ENCODE data around the gene DKK3. TPM values are rescaled to one million over a fixed set of nuclear protein-coding genes. Genes with fewer than 3 reads are reported as not detected.
A peak's percentile ranks its signal among the peaks of the same experiment; 100 is the strongest.

DKK3 gene
- total RNA-seq, 1 donor from 2014 or later = 23.9 TPM

- H3K36me3 ChIP-seq = peaks cover 22% of the 10 kb centered on the region
- H3F3A ChIP-seq (ENCODE audit: low read depth) = no peaks in the 10 kb centered on the region
- Mint-ChIP-seq H3K27me3 (ENCODE audit: insufficient read depth, low read depth) (no peaks in the 10 kb centered on the region), H3K9me3 (peaks cover 5% of the 10 kb centered on the region), H3K4me3 (no peak overlapping the region), H3K27ac (no peak overlapping the region), H3K4me1 (no peaks in the 10 kb centered on the region), H3K36me3 (peaks cover 53% of the 10 kb centered on the region)
- no peaks in the 10 kb centered on the region for H3K27me3 ChIP-seq
- H3K27ac ChIP-seq = no peak overlapping the region
- no peaks in the 10 kb centered on the region for H3K4me1 ChIP-seq
- no peak overlapping the region for H3K4me2 ChIP-seq
- peak; percentile 62 for DNase-seq (ENCODE audit: low spot score)
- no peak overlapping the region for H2AFZ ChIP-seq (replicated peaks)
- TF ChIP-seq EZH2phosphoT487 (IDR thresholded peaks at IDR 0.05) = no peak
- TF ChIP-seq, protein P1, sequence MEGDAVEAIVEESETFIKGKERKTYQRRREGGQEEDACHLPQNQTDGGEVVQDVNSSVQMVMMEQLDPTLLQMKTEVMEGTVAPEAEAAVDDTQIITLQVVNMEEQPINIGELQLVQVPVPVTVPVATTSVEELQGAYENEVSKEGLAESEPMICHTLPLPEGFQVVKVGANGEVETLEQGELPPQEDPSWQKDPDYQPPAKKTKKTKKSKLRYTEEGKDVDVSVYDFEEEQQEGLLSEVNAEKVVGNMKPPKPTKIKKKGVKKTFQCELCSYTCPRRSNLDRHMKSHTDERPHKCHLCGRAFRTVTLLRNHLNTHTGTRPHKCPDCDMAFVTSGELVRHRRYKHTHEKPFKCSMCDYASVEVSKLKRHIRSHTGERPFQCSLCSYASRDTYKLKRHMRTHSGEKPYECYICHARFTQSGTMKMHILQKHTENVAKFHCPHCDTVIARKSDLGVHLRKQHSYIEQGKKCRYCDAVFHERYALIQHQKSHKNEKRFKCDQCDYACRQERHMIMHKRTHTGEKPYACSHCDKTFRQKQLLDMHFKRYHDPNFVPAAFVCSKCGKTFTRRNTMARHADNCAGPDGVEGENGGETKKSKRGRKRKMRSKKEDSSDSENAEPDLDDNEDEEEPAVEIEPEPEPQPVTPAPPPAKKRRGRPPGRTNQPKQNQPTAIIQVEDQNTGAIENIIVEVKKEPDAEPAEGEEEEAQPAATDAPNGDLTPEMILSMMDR (IDR thresholded peaks at IDR 0.05) = peak; percentile 82
- H3K79me2 ChIP-seq (ENCODE audit: low read depth) = no peaks in the 10 kb centered on the region
- no peak overlapping the region for H3K9ac ChIP-seq
- H3K9me3 ChIP-seq (ENCODE audit: low read depth) = no peaks in the 10 kb centered on the region
- H4K20me1 ChIP-seq (ENCODE audit: low read depth) = no peaks in the 10 kb centered on the region
- no peak overlapping the region for H3K4me3 ChIP-seq
Measured at GRCh38 chr11:11931461-11932055, 76.9 kb downstream of the DKK3 start.

- Mint-ChIP-seq H3K27me3 (ENCODE audit: insufficient read depth, low read depth) (no peaks in the 10 kb centered on the region), H3K4me3 (no peak overlapping the region), H3K4me1 (no peaks in the 10 kb centered on the region), H3K27ac (no peak overlapping the region), H3K9me3 (peaks cover 10% of the 10 kb centered on the region), H3K36me3 (peaks cover 57% of the 10 kb centered on the region)
- Histone ChIP-seq H3K4me3 (no peak overlapping the region), H3K9ac (no peak overlapping the region), H3K9me3 (ENCODE audit: low read depth) (no peaks in the 10 kb centered on the region), H3K27me3 (no peaks in the 10 kb centered on the region), H3F3A (ENCODE audit: low read depth) (no peaks in the 10 kb centered on the region), H4K20me1 (ENCODE audit: low read depth) (no peaks in the 10 kb centered on the region), H3K4me2 (no peak overlapping the region), H2AFZ (replicated peaks) (no peak overlapping the region), H3K36me3 (peaks cover 20% of the 10 kb centered on the region), H3K4me1 (no peaks in the 10 kb centered on the region), H3K79me2 (ENCODE audit: low read depth) (no peaks in the 10 kb centered on the region), H3K27ac (no peak overlapping the region)
- no peak for DNase-seq (ENCODE audit: low spot score)
- TF ChIP-seq EZH2phosphoT487 (IDR thresholded peaks at IDR 0.05) = no peak
- TF ChIP-seq, protein P1 (IDR thresholded peaks at IDR 0.05) = no peak
- no peak for TF ChIP-seq EZH2 (IDR thresholded peaks at IDR 0.05)
Measured at GRCh38 chr11:11929920-11930319, 78.5 kb downstream of the DKK3 start.

GRCh38 chr11:11923828-11924227 lies 84.6 kb downstream of the DKK3 start:
- Histone ChIP-seq H2AFZ (replicated peaks) (no peak overlapping the region), H3K27me3 (no peaks in the 10 kb centered on the region), H3K9ac (no peak overlapping the region), H3K4me2 (no peak overlapping the region), H3F3A (ENCODE audit: low read depth) (no peaks in the 10 kb centered on the region), H3K27ac (no peak overlapping the region), H3K4me3 (no peak overlapping the region), H3K36me3 (peaks cover 18% of the 10 kb centered on the region), H4K20me1 (ENCODE audit: low read depth) (no peaks in the 10 kb centered on the region), H3K79me2 (ENCODE audit: low read depth) (no peaks in the 10 kb centered on the region), H3K9me3 (ENCODE audit: low read depth) (no peaks in the 10 kb centered on the region), H3K4me1 (no peaks in the 10 kb centered on the region)
- TF ChIP-seq, protein P1 (IDR thresholded peaks at IDR 0.05) = no peak
- TF ChIP-seq EZH2 (IDR thresholded peaks at IDR 0.05) = no peak
- no peak for TF ChIP-seq EZH2phosphoT487 (IDR thresholded peaks at IDR 0.05)
- H3K27ac Mint-ChIP-seq = no peak overlapping the region
- no peak overlapping the region for H3K4me3 Mint-ChIP-seq
- DNase-seq (ENCODE audit: low spot score) = no peak
- H3K27me3 Mint-ChIP-seq (ENCODE audit: insufficient read depth, low read depth) = no peaks in the 10 kb centered on the region
- peaks cover 10% of the 10 kb centered on the region for H3K9me3 Mint-ChIP-seq
- H3K36me3 Mint-ChIP-seq = peaks cover 45% of the 10 kb centered on the region
- no peaks in the 10 kb centered on the region for H3K4me1 Mint-ChIP-seq

Measured in neural progenitor cell (in vitro differentiated cells).